ENCODE measurements around the gene ZBTB39. TPM values are rescaled to one million over a fixed set of nuclear protein-coding genes. Genes with fewer than 3 reads are reported as not detected.

The ZBTB39 gene
- total RNA-seq, 1 experiment from 2014 or later = 6.7 TPM

Other genes starting within 250 kb of the ZBTB39 start
- gene HSD17B6, start 243.2 kb downstream of the ZBTB39 start, total RNA-seq (2014; rRNA removed; shearing (Covaris generic)) = 4.7 and 7.2 TPM in 2 replicates
- not detected in 2 replicates for gene SDR9C7, start 72.1 kb downstream of the ZBTB39 start, total RNA-seq (2014; rRNA removed; shearing (Covaris generic))
- 0.11 TPM in 1 of 2 replicates, not detected in the other for gene RDH16, start 48.9 kb downstream of the ZBTB39 start, total RNA-seq (2014; rRNA removed; shearing (Covaris generic))
- 0.46 TPM in 1 of 2 replicates, not detected in the other for gene TAC3, start 10.0 kb upstream of the ZBTB39 start, total RNA-seq (2014; rRNA removed; shearing (Covaris generic))
- gene MYO1A, start 43.6 kb upstream of the ZBTB39 start, total RNA-seq (2014; rRNA removed; shearing (Covaris generic)) = not detected in 2 replicates
- 26.1 and 34.1 TPM in 2 replicates for gene NEMP1, start 72.2 kb upstream of the ZBTB39 start, total RNA-seq (2014; rRNA removed; shearing (Covaris generic))
- 39.4 and 47.5 TPM in 2 replicates for gene NAB2, start 82.6 kb upstream of the ZBTB39 start, total RNA-seq (2014; rRNA removed; shearing (Covaris generic))
- 39.1 and 44.4 TPM in 2 replicates for gene STAT6, start 104.8 kb upstream of the ZBTB39 start, total RNA-seq (2014; rRNA removed; shearing (Covaris generic))
- gene LRP1, start 121.9 kb upstream of the ZBTB39 start, total RNA-seq (2014; rRNA removed; shearing (Covaris generic)) = 2.8 and 3.9 TPM in 2 replicates
- gene LRP1-AS, start 141.1 kb upstream of the ZBTB39 start, total RNA-seq (2014; rRNA removed; shearing (Covaris generic)) = not detected in 2 replicates
- 0.33 and 1.7 TPM in 2 replicates for gene NXPH4, start 210.2 kb upstream of the ZBTB39 start, total RNA-seq (2014; rRNA removed; shearing (Covaris generic))
- gene SHMT2, start 223.2 kb upstream of the ZBTB39 start, total RNA-seq (2014; rRNA removed; shearing (Covaris generic)) = 196 and 236 TPM in 2 replicates
- 0.69 TPM in 1 of 2 replicates, not detected in the other for gene STAC3, start 244.6 kb upstream of the ZBTB39 start, total RNA-seq (2014; rRNA removed; shearing (Covaris generic))